OCI-LY7 (cell line): Measurements from ENCODE around the gene HOXD8. TPM values are rescaled to one million over a fixed set of nuclear protein-coding genes. Genes with fewer than 3 reads are reported as not detected.

Experiments used
- BruUV-seq: library from RNA; stranded (reverse); fragments of 400-500 nt; replicated peaks from 2 replicates; lab custom pipeline; 2021; lab: Mats Ljungman, UMichigan
- CTCF ChIA-PET: fragments of 300-600 bp; sonication (Branson Sonifier 250); formaldehyde crosslinking; loops from one replicate; lab custom pipeline; 2022; ENCODE audit warnings: antibody characterized with exemption; ENCODE audit not compliant: unreplicated experiment; lab: Charles Lee
- POLR2A ChIA-PET: fragments of 300-600 bp; sonication (Branson Sonifier 250); formaldehyde crosslinking; loops from one replicate; lab custom pipeline; 2022; ENCODE audit warnings: antibody characterized with exemption; lab: Charles Lee
- DNase-seq: peaks from one replicate; pipeline ENCODE4 v3.0.0-alpha.2; 2015; ENCODE audit warnings: low spot score
- H2AFZ ChIP-seq: fragments of 200-600 bp; sonication (generic), shearing (Covaris generic); 2 replicates; pipeline ENCODE4 v1.6.1; 2014; ENCODE audit warnings: mild to moderate bottlenecking, antibody characterized with exemption, low read length, moderate library complexity
- H3K27ac ChIP-seq: fragments of 200-600 bp; sonication (generic); 2 replicates; pipeline ENCODE4 v1.5.1; 2014; ENCODE audit warnings: mixed run types, low read depth, mild to moderate bottlenecking, moderate library complexity, low read length, inconsistent platforms; ENCODE audit not compliant: poor library complexity, severe bottlenecking
- H3K36me3 ChIP-seq: fragments of 200-600 bp; sonication (generic); 2 replicates; pipeline ENCODE4 v1.6.1; 2014; ENCODE audit warnings: mild to moderate bottlenecking, antibody characterized with exemption, low read length, moderate library complexity, mixed read lengths; ENCODE audit not compliant: insufficient read depth
- H3K4me1 ChIP-seq: fragments of 200-600 bp; sonication (generic); 2 replicates; pipeline ENCODE4 v1.5.1; 2014; ENCODE audit warnings: mild to moderate bottlenecking, low read length; ENCODE audit not compliant: insufficient read depth, poor library complexity, severe bottlenecking
- H3K4me2 ChIP-seq: fragments of 200-600 bp; sonication (generic); 2 replicates; pipeline ENCODE4 v1.6.1; 2014; ENCODE audit warnings: mild to moderate bottlenecking, low read length
- H3K4me3 ChIP-seq: fragments of 200-600 bp; sonication (generic); 2 replicates; pipeline ENCODE4 v1.5.1; 2014; ENCODE audit warnings: mild to moderate bottlenecking, low read depth, low read length; ENCODE audit not compliant: poor library complexity, severe bottlenecking
- H3K79me2 ChIP-seq: fragments of 200-600 bp; sonication (generic); 2 replicates; pipeline ENCODE4 v1.6.1; 2016; ENCODE audit warnings: low read depth, mild to moderate bottlenecking, low read length, moderate library complexity, mixed read lengths; ENCODE audit not compliant: insufficient read depth
- H3K9me2 ChIP-seq: fragments of 200-600 bp; sonication (generic); 2 replicates; pipeline ENCODE4 v1.6.1; 2016; ENCODE audit warnings: mild to moderate bottlenecking, low read length, mixed read lengths; ENCODE audit not compliant: insufficient read depth
- H3K9me3 ChIP-seq: fragments of 200-600 bp; sonication (generic); 2 replicates; pipeline ENCODE4 v1.6.1; 2014; ENCODE audit warnings: mild to moderate bottlenecking, mixed run types, low read length, mixed read lengths
- H4K20me1 ChIP-seq: fragments of 200-600 bp; sonication (generic); 2 replicates; pipeline ENCODE4 v1.6.1; 2014; ENCODE audit warnings: mild to moderate bottlenecking, antibody characterized with exemption, low read length, moderate library complexity, mixed read lengths; ENCODE audit not compliant: insufficient read depth
- CTCF ChIP-seq: fragments of 200-600 bp; sonication (generic); conservative IDR thresholded peaks from 2 replicates; pipeline ENCODE4 v1.5.1; 2014; ENCODE audit warnings: mild to moderate bottlenecking, antibody characterized with exemption, low read length, moderate library complexity, mixed read lengths
- EZH2phosphoT487 ChIP-seq: fragments of 200-600 bp; sonication (generic); IDR thresholded peaks from 2 replicates; pipeline ENCODE4 v1.6.1; 2018; ENCODE audit warnings: low read depth, borderline replicate concordance, mild to moderate bottlenecking, mixed run types, antibody characterized with exemption, low read length, moderate library complexity, mixed read lengths
- intact Hi-C: fragments of 100-400 bp; cut with micrococcal nuclease; formaldehyde crosslinking; loops from one replicate; pipeline ENCODE4 v1.10.0; 2022; ENCODE audit not compliant: unreplicated experiment
- total RNA-seq, 2 experiments: library from RNA; depleted of rRNA in 1 of 2; stranded (reverse); fragments of >200 nt in 1 of 2; shearing (Covaris generic) in 1 of 2; gene quantifications; 2 replicates each; pipeline ENCODE4 v1.2.3, GENCODE V29; 2014 to 2022

Gene HOXD8
- total RNA-seq, 2 experiments from 2014 or later, result not detected

- POLR2A ChIA-PET, result no interaction called here
Observed at GRCh38 chr2:176150584-176151441, 21.3 kb downstream of the HOXD8 start.

GRCh38 chr2:176151442-176152287 is 22.2 kb downstream of the HOXD8 start, which contains the start of gene HOXD4:
TSS of gene HOXD4 (plus strand) at chr2:176151550. CDS start at chr2:176151634, 84 bp downstream.
- Histone ChIP-seq H2AFZ (no peak within 1 kb of the TSS), H3K79me2 (no peaks in the 10 kb centered on the region), H4K20me1 (no peaks in the 10 kb centered on the region), H3K36me3 (no peaks in the 10 kb centered on the region), H3K9me2 (no peaks in the 10 kb centered on the region), H3K9me3 (no peaks in the 10 kb centered on the region), H3K4me3 (no peak within 1 kb of the TSS), H3K27ac (no peak within 1 kb of the TSS), H3K4me1 (no peaks in the 10 kb centered on the region), H3K4me2 (no peak within 1 kb of the TSS)
- intact Hi-C loops, result no loop called here
- CTCF ChIA-PET, result no interaction called here
- no TSS peak for BruUV-seq
- DNase-seq, result no peak
- TF ChIP-seq EZH2phosphoT487 (no peak), CTCF (no peak)
- POLR2A ChIA-PET, result no interaction called here

More at GRCh38 chr2:176150584-176151441, 21.3 kb downstream of the HOXD8 start:
- Histone ChIP-seq H3K4me3 (no peak overlapping the region), H3K9me2 (no peaks in the 10 kb centered on the region), H3K27ac (no peak overlapping the region), H3K4me1 (no peaks in the 10 kb centered on the region), H3K79me2 (no peaks in the 10 kb centered on the region), H2AFZ (no peak overlapping the region), H3K4me2 (no peak overlapping the region), H4K20me1 (no peaks in the 10 kb centered on the region), H3K36me3 (no peaks in the 10 kb centered on the region), H3K9me3 (no peaks in the 10 kb centered on the region)
- no TSS peak for BruUV-seq
- intact Hi-C loops, result no loop called here
- no peak for DNase-seq
- CTCF ChIA-PET, result no interaction called here
- no peak for TF ChIP-seq EZH2phosphoT487
- no peak for TF ChIP-seq CTCF
